ENCODE measurements around the gene FSIP2. TPM values are rescaled to one million over a fixed set of nuclear protein-coding genes. Genes with fewer than 3 reads are reported as not detected.

Gene FSIP2, protein sequence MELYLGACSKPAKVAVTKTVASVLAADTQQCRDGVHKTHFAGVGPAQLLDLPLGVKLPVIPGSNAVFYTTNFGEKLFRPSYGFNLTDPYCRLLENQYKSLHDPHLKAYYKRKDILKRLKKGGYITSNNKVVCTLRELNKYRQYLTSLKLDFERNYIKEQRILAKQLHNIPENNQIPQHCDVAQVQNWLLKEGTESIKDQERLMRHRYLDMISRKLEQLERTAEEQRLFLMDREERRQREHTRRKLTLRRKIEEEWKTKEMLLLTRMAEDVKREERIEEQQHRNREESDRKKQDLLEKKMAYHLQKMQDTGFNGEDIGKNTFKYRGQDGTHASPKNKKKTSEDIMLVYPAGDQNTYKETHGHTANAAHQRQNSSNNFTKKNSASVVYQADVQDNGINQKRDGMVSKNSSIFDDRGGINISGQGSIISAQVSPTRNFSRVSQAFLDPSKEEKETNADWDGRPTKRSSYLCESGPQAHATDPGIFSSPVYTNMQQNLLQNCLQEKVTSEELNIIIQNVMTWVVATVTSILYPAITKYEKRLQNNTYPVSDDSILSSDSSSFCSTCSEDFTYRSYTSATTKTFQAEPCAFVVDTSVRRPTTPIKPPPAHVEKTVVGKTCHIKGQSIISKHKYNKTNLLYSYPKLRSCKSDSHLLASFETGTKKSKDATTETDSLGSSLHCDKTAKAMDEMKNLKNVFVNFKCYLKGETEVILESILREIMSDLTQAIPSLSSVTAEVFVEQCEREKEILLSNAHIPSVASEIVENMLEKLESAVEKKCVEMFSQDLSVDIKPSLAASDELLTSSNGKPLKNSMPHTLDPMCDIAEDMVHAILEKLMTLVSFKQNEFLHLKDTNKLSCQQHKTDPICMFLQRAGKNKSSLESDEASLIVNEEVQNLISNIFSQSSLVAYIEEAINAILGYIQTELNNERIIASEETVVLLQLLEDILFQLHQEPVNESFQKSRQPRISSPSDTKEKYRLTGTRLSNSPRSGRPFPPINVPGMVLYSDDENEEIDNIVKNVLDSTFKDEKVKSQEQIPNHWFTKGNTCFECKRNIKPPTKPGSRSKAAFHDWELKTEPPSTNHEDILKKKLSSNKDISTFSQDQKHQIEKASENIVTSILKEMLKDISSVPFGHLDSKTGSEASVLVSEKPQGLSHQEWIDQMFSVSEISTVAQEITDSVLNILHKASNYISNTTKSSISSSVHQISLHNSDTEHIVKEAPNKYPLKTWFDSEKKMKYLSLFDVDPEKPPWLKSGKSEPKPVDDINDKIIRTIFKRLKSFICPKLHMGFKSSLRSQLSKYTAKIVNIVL (N-terminal part only)
- under 0.01 and 1.00 TPM in 2 replicates for total RNA-seq

DNA sequence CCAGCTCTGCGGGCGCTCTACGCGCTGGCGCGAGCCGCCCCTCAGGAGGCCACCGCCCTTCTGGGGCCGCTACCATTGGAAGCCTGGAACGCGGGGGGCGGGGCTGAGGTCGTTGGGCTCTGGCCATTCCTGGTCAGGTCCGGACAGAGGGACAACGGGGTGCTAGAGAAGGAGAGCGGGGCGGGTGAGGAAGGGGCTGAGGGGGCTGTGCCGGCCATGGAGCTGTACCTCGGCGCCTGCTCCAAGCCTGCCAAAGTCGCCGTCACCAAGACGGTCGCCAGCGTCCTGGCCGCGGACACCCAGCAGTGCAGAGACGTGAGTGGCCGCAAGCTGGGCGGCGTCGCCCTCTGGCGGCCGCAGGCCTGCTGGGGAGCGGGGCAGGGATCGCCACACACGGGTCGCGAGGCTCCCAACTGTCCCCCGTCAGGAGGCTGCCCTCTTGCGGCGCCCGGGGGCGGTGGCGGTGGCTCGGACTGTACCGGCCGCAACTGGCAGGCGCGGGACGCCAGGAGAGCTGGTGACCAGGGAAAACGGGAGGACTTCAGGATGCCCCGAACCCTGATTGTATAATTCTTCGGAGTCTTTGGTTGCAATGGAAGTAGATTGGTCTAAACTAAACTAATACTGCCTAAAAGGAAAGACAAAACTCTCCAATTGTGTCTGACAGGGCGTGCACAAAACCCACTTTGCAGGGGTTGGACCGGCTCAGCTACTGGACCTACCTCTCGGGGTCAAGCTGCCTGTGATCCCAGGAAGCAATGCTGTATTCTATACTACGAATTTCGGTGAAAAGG lies at the start of gene FSIP2:
Gene FSIP2, plus strand, starts transcription at position 126 of the 794 bp plus-strand sequence. Its CDS starts 91 bp downstream, at position 217.

